GM23338 (cell line): Measurements from ENCODE around the gene DOK7. TPM values are rescaled to one million over a fixed set of nuclear protein-coding genes. Genes with fewer than 3 reads are reported as not detected.

Experiments used
- ATAC-seq: fragments of 200-7000 bp; cut with Tn5 transposase; 3 replicates; pipeline ENCODE4 v1.9.1; 2020
- DNase-seq: peaks from one replicate; pipeline ENCODE4 v3.0.0-alpha.2; 2015; ENCODE audit warnings: low spot score
- H2AFZ ChIP-seq: fragments of 200-600 bp; sonication (generic); 2 replicates; pipeline ENCODE4 v1.8.0; 2016; ENCODE audit warnings: antibody characterized with exemption, mild to moderate bottlenecking, moderate library complexity
- H3F3A ChIP-seq: fragments of 200-600 bp; sonication (generic); replicated peaks from 2 replicates; pipeline ENCODE4 v1.8.0; 2017; ENCODE audit warnings: antibody characterized with exemption, mixed run types, low read depth
- H3K27ac ChIP-seq: fragments of 200-600 bp; sonication (generic); 2 replicates; pipeline ENCODE4 v1.6.1; 2016; ENCODE audit warnings: low read depth
- H3K27me3 ChIP-seq: fragments of 200-600 bp; sonication (generic); 2 replicates; pipeline ENCODE4 v1.8.0; 2016; ENCODE audit warnings: mild to moderate bottlenecking, mixed run types, moderate library complexity; ENCODE audit not compliant: insufficient read depth
- H3K36me3 ChIP-seq: fragments of 200-600 bp; sonication (generic); 2 replicates; pipeline ENCODE4 v1.8.0; 2016; ENCODE audit warnings: mild to moderate bottlenecking; ENCODE audit not compliant: insufficient read depth
- H3K4me1 ChIP-seq: fragments of 200-600 bp; sonication (generic); 2 replicates; pipeline ENCODE4 v1.8.0; 2016; ENCODE audit warnings: mild to moderate bottlenecking, moderate library complexity; ENCODE audit not compliant: insufficient read depth
- H3K4me2 ChIP-seq: fragments of 200-600 bp; sonication (generic); 2 replicates; pipeline ENCODE4 v1.7.1; 2017; ENCODE audit warnings: mixed run types
- H3K4me3 ChIP-seq: fragments of 200-600 bp; sonication (generic); 2 replicates; pipeline ENCODE4 v1.6.1; 2016; ENCODE audit warnings: mixed run types
- H3K79me2 ChIP-seq: fragments of 200-600 bp; sonication (generic); replicated peaks from 2 replicates; pipeline ENCODE4 v1.8.0; 2017; ENCODE audit warnings: mild to moderate bottlenecking; ENCODE audit not compliant: insufficient read depth
- H3K9me2 ChIP-seq: fragments of 200-600 bp; sonication (generic); 2 replicates; pipeline ENCODE4 v1.8.0; 2017; ENCODE audit not compliant: insufficient read depth
- H4K20me1 ChIP-seq: fragments of 200-600 bp; sonication (generic); replicated peaks from 2 replicates; pipeline ENCODE4 v1.8.0; 2017; ENCODE audit warnings: mild to moderate bottlenecking; ENCODE audit not compliant: insufficient read depth
- H3K27ac Mint-ChIP-seq: 2 replicates; pipeline ENCODE4 v1.8.0; 2020; ENCODE audit warnings: inconsistent platforms, mild to moderate bottlenecking, moderate library complexity, mixed read lengths
- H3K27me3 Mint-ChIP-seq: 3 replicates; pipeline ENCODE4 v1.8.0; 2022; ENCODE audit warnings: low read depth, mild to moderate bottlenecking, moderate library complexity, mixed read lengths, inconsistent platforms; ENCODE audit not compliant: insufficient read depth, poor library complexity
- H3K36me3 Mint-ChIP-seq: 3 replicates; pipeline ENCODE4 v1.8.0; 2021; ENCODE audit warnings: low read depth, mild to moderate bottlenecking, inconsistent platforms, moderate library complexity, mixed read lengths
- H3K4me1 Mint-ChIP-seq: 3 replicates; pipeline ENCODE4 v1.8.0; 2020; ENCODE audit warnings: mild to moderate bottlenecking, inconsistent platforms, mixed read lengths
- H3K4me3 Mint-ChIP-seq: 3 replicates; pipeline ENCODE4 v1.8.0; 2021; ENCODE audit warnings: moderate library complexity, mild to moderate bottlenecking, inconsistent platforms, mixed read lengths
- H3K9me3 Mint-ChIP-seq: 3 replicates; pipeline ENCODE4 v1.8.0; 2020; ENCODE audit warnings: moderate library complexity, mild to moderate bottlenecking, inconsistent platforms, mixed read lengths
- CREB1 ChIP-seq: fragments of 250-450 bp; sonication (Bioruptor Pico); IDR thresholded peaks from 2 replicates; pipeline ENCODE4 v1.5.0; 2020; ENCODE audit warnings: low read depth, mild to moderate bottlenecking, moderate library complexity
- CTCF ChIP-seq, 2 experiments: fragments of 200-600 bp in 1 of 2; sonication (generic) in 1 of 2; conservative IDR thresholded peaks; 2 replicates each; pipeline versions ENCODE4 v1.5.1 to v1.6.1; 2016 to 2017; ENCODE audit warnings: antibody characterized with exemption in 2 of 2, low read depth in 2 of 2, mild to moderate bottlenecking in 2 of 2, moderate library complexity in 1 of 2
- ETS1 ChIP-seq: IDR thresholded peaks from 2 replicates; pipeline ENCODE4 v1.6.1; 2016; ENCODE audit warnings: antibody characterized with exemption
- EZH2 ChIP-seq: fragments of 200-600 bp; sonication (generic); IDR thresholded peaks from one replicate; pipeline ENCODE4 v1.8.0; 2017; ENCODE audit warnings: antibody characterized with exemption, mild to moderate bottlenecking, low read depth; ENCODE audit not compliant: unreplicated experiment
- EZH2phosphoT487 ChIP-seq: fragments of 200-600 bp; sonication (generic); IDR thresholded peaks from one replicate; pipeline ENCODE4 v1.8.1; 2018; ENCODE audit warnings: antibody characterized with exemption; ENCODE audit not compliant: unreplicated experiment
- JUNB ChIP-seq: IDR thresholded peaks from one replicate; pipeline ENCODE4 v1.6.1; 2016; ENCODE audit warnings: antibody characterized with exemption; ENCODE audit not compliant: unreplicated experiment
- NANOG ChIP-seq: IDR thresholded peaks from 2 replicates; pipeline ENCODE4 v1.6.1; 2016; ENCODE audit warnings: antibody characterized with exemption, borderline replicate concordance
- POLR2AphosphoS5 ChIP-seq: IDR thresholded peaks from 2 replicates; pipeline ENCODE4 v1.6.1; 2016; ENCODE audit warnings: antibody characterized with exemption, low read depth
- REST ChIP-seq: IDR thresholded peaks from one replicate; pipeline ENCODE4 v1.6.1; 2018; ENCODE audit warnings: antibody characterized with exemption; ENCODE audit not compliant: unreplicated experiment
- STAT1 ChIP-seq: IDR thresholded peaks from one replicate; pipeline ENCODE4 v1.6.1; 2016; ENCODE audit warnings: antibody characterized with exemption; ENCODE audit not compliant: unreplicated experiment
- ZNF114 ChIP-seq: fragments of 250-450 bp; sonication (Bioruptor Pico); IDR thresholded peaks from 2 replicates; pipeline ENCODE4 v1.5.0; 2020; ENCODE audit warnings: mild to moderate bottlenecking, moderate library complexity
- ZNF331 ChIP-seq: fragments of 250-450 bp; sonication (Bioruptor Pico); IDR thresholded peaks from 2 replicates; pipeline ENCODE4 v1.5.0; 2020; ENCODE audit warnings: low read depth, mild to moderate bottlenecking, moderate library complexity
- ZNF462 ChIP-seq: fragments of 250-450 bp; sonication (Bioruptor Pico); IDR thresholded peaks from 2 replicates; pipeline ENCODE4 v1.5.0; 2020; ENCODE audit warnings: mild to moderate bottlenecking, moderate library complexity
- polyA plus RNA-seq: library from polyadenylated mRNA; unstranded; fragments of >200 nt; fragmentation: Nextera tagmentation; extraction: Ambion mirVana; gene quantifications from 2 replicates; pipeline ENCODE4 v1.2.1, GENCODE V29; 2016
- total RNA-seq: library from RNA; depleted of rRNA; stranded (reverse); fragments of >200 nt; shearing (Covaris generic); gene quantifications from 2 replicates; pipeline ENCODE4 v1.2.3, GENCODE V29; 2014

Gene DOK7
- total and polyA plus RNA-seq, 2 experiments from 2014 or later: 0.34 to 0.52 TPM

- Histone ChIP-seq H3K27ac (no peak overlapping the region), H3K9me2 (no peaks in the 10 kb centered on the region), H3K36me3 (no peaks in the 10 kb centered on the region), H3K79me2 (no peaks in the 10 kb centered on the region), H4K20me1 (no peaks in the 10 kb centered on the region; the same call in 1 of the 2 replicates), H3K27me3 (peaks cover 38% of the 10 kb centered on the region), H3F3A (peaks cover 4% of the 10 kb centered on the region; the same call in 1 of the 2 replicates), H3K4me2 (no peak overlapping the region), H3K4me1 (peaks cover 10% of the 10 kb centered on the region), H2AFZ (no peak overlapping the region), H3K4me3 (no peak overlapping the region)
- no peak overlapping the region for H3K4me3 Mint-ChIP-seq
- no peak overlapping the region for H3K27ac Mint-ChIP-seq
- H3K4me1 Mint-ChIP-seq: peaks cover 10% of the 10 kb centered on the region
- H3K9me3 Mint-ChIP-seq: no peaks in the 10 kb centered on the region
- ATAC-seq: no peak
- H3K27me3 Mint-ChIP-seq: peaks cover 57% of the 10 kb centered on the region
- H3K36me3 Mint-ChIP-seq: no peaks in the 10 kb centered on the region
- DNase-seq: no peak
- TF ChIP-seq JUNB (no peak), CTCF (conservative IDR thresholded peaks at IDR 0.05; ENCODE audit: low read depth in 2 of 2) (no peak), NANOG (no peak), ZNF114 (no peak), ETS1 (no peak), POLR2AphosphoS5 (no peak), STAT1 (no peak), EZH2phosphoT487 (no peak), ZNF331 (CRISPR knock-in tag) (no peak), CREB1 (CRISPR knock-in tag) (no peak), ZNF462 (CRISPR knock-in tag) (no peak), REST (no peak), EZH2 (no peak)
Measured at GRCh38 chr4:3476341-3476747, 13.2 kb downstream of the DOK7 start.
